HL-60 (cell line): ENCODE results near the gene EPHB2.

Experiments used
- GABPA ChIP-seq: IDR thresholded peaks from 2 replicates; pipeline ENCODE4 v1.6.1; 2012; ENCODE audit warnings: low read depth
- POLR2AphosphoS5 ChIP-seq: IDR thresholded peaks from 2 replicates; pipeline ENCODE4 v1.6.1; 2012; ENCODE audit warnings: low read depth
- SPI1 ChIP-seq: IDR thresholded peaks from 2 replicates; pipeline ENCODE4 v1.6.1; 2012; ENCODE audit warnings: low read depth, mild to moderate bottlenecking, borderline replicate concordance
- TF ChIP-seq, protein P1 (sequence below): IDR thresholded peaks from one replicate; pipeline ENCODE4 v1.5.1; 2011; ENCODE audit warnings: low read length, control low read depth, inconsistent platforms; ENCODE audit not compliant: insufficient read depth

DNA sequence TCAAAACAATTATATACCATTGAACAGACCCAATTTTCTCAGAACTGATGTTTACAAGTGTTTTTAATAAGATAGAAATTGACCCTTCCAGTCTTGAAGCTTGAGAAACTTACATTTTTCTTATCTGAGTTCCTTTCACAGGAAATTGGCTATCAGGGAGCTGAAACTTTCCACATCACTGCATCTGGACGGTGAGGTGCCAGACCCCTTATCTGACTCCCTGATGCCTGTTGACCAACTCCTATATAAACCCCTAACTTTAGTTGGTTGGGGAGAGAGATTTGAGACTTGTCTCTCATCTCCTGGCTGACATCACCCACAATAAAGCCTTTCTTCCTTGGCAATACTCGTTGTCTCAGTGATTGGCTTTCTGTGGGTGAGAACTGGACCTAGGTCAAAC, 230.6 kb downstream of the EPHB2 start:
- TF ChIP-seq, protein P1, sequence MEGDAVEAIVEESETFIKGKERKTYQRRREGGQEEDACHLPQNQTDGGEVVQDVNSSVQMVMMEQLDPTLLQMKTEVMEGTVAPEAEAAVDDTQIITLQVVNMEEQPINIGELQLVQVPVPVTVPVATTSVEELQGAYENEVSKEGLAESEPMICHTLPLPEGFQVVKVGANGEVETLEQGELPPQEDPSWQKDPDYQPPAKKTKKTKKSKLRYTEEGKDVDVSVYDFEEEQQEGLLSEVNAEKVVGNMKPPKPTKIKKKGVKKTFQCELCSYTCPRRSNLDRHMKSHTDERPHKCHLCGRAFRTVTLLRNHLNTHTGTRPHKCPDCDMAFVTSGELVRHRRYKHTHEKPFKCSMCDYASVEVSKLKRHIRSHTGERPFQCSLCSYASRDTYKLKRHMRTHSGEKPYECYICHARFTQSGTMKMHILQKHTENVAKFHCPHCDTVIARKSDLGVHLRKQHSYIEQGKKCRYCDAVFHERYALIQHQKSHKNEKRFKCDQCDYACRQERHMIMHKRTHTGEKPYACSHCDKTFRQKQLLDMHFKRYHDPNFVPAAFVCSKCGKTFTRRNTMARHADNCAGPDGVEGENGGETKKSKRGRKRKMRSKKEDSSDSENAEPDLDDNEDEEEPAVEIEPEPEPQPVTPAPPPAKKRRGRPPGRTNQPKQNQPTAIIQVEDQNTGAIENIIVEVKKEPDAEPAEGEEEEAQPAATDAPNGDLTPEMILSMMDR, result no peak
- TF ChIP-seq POLR2AphosphoS5 (no peak), GABPA (no peak), SPI1 (no peak)
